ENCODE data around the gene SPOPL. TPM values are rescaled to one million over a fixed set of nuclear protein-coding genes. Genes with fewer than 3 reads are reported as not detected.

SPOPL gene
- polyA plus RNA-seq, 4 donors, result 6.3 to 22.0 (median 7.7) TPM

DNA sequence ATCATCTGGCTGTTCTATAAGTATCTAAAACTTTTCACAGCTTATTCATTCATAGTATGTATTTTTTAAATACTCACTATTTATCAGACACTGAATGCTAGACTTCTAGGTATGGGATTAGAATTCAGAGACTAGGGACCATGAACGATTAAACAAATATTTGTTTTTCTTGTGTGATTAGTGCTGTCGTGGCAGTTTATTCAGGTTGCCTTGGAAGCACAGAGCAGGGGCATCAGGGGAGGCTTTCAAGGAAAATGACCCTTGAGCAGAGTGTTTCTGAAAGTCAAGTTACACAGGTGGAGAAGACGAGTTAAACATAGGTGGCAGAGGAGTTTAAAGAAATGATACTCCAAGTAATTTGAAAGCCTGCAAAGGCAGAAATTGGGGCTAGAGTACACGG, 5.7 kb downstream of the SPOPL start:
- Histone ChIP-seq H3K36me3 (ENCODE audit: control insufficient read depth in 3 of 3, insufficient read depth in 2 of 3, low read depth in 1 of 3, low read length in 3 of 3) (no peaks in the 10 kb centered on the region), H3K9me3 (ENCODE audit: control insufficient read depth in 2 of 2, insufficient read depth in 1 of 2, low read depth in 1 of 2, low read length in 1 of 2) (peaks cover 0 to 2% of the 10 kb centered on the region in 2 donors), H3K4me1 (ENCODE audit: control insufficient read depth in 3 of 3, insufficient read depth in 2 of 3, low read depth in 1 of 3, low read length in 2 of 3) (peaks cover 0 to 14% (median 5%) of the 10 kb centered on the region in 3 donors), H3K4me3 (ENCODE audit: low read depth in 1 of 3, low read length in 3 of 3) (no peak overlapping the region), H3K27ac (ENCODE audit: low read depth in 1 of 3, low read length in 2 of 3) (no peak overlapping the region), H3K27me3 (ENCODE audit: control insufficient read depth in 3 of 3, insufficient read depth in 3 of 3, low read length in 3 of 3) (no peaks in the 10 kb centered on the region)
- DNase-seq (peak in 1 of 2 donors; percentile 43), FAIRE-seq (no peak)
- WGBS, 3 donors, result 37 to 61% (median 48%) methylated on average over 4 of the region's 4 CpGs

DNA sequence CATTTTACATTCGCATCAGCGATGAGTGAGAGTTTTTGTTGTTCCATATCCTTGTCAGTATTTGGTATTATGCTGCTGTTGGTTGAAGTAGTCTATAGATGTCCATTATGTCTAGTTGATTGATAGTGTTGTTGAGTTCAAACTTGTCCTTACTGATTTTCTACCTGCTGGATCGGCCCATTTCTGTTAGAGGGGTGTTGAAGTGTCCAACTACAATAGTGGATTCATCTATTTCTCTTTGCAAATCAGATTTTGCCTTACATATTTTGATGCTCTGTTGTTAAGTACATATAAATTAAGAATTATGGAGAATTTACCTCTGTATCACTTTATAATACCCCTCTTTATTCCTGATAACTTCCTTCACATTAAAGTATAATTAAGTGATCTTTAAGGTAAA, 8.7 kb downstream of the SPOPL start:
- 99% methylated on average over 3 of the region's 3 CpGs for WGBS, 3 donors
- Histone ChIP-seq H3K4me1 (ENCODE audit: control insufficient read depth in 3 of 3, insufficient read depth in 2 of 3, low read depth in 1 of 3, low read length in 2 of 3) (peaks cover 0 to 7% (median 0%) of the 10 kb centered on the region in 3 donors), H3K4me3 (ENCODE audit: low read depth in 1 of 3, low read length in 3 of 3) (no peak overlapping the region), H3K27ac (ENCODE audit: low read depth in 1 of 3, low read length in 2 of 3) (no peak overlapping the region), H3K9me3 (ENCODE audit: control insufficient read depth in 2 of 2, insufficient read depth in 1 of 2, low read depth in 1 of 2, low read length in 1 of 2) (peaks cover 0 to 2% of the 10 kb centered on the region in 2 donors), H3K27me3 (ENCODE audit: control insufficient read depth in 3 of 3, insufficient read depth in 3 of 3, low read length in 3 of 3) (no peaks in the 10 kb centered on the region), H3K36me3 (ENCODE audit: control insufficient read depth in 3 of 3, insufficient read depth in 2 of 3, low read depth in 1 of 3, low read length in 3 of 3) (no peaks in the 10 kb centered on the region)
- DNase-seq, result no peak
- FAIRE-seq, result no peak

DNA sequence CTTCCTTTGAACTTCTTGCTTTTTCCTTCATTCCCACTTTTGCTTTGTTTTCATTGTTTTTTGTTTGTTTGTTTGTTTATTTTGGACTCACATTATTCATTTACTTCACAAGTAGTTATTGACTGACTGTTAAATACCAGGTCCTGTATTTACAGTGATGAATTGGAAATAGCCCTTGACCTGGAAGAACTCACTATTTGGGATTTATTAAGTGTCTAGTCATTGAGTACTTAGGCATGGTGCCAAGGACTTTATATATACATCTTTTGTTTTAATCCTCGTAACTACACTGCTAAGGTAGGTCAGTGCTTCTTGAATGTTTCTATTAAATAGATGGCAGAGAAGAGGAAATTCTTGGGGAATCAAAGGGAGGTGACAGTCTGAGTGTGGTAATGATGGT, 11.1 kb downstream of the SPOPL start:
- DNase-seq (no peak), FAIRE-seq (no peak)
- Histone ChIP-seq H3K4me3 (ENCODE audit: low read depth in 1 of 3, low read length in 3 of 3) (no peak overlapping the region), H3K27me3 (ENCODE audit: control insufficient read depth in 3 of 3, insufficient read depth in 3 of 3, low read length in 3 of 3) (no peaks in the 10 kb centered on the region), H3K27ac (ENCODE audit: low read depth in 1 of 3, low read length in 2 of 3) (no peak overlapping the region), H3K4me1 (ENCODE audit: control insufficient read depth in 3 of 3, insufficient read depth in 2 of 3, low read depth in 1 of 3, low read length in 2 of 3) (peaks cover 0 to 3% (median 2%) of the 10 kb centered on the region in 3 donors), H3K9me3 (ENCODE audit: control insufficient read depth in 2 of 2, insufficient read depth in 1 of 2, low read depth in 1 of 2, low read length in 1 of 2) (peaks cover 0 to 2% of the 10 kb centered on the region in 2 donors), H3K36me3 (ENCODE audit: control insufficient read depth in 3 of 3, insufficient read depth in 2 of 3, low read depth in 1 of 3, low read length in 3 of 3) (no peaks in the 10 kb centered on the region)
- WGBS, 3 donors, result 72 to 81% (median 78%) methylated on average over 1 of the region's 1 CpG

DNA sequence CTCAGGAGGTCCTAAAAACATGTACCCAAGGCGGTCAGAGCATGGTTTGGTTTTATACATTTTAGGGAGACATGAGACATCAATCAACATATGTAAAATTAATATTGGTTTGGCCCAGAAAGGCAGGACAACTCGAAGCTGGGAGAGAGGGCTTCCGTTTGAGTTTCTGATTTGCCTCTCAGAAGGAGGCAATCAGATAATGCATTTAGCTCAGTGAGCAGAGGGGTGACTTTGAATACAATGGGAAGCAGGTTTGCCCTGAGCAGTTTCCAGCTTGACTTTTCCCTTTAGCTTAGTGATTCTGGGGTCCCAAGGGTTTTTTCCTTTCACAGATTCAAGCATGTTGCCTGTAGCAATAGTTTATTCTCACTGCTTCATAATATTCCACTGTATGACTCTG, 12.6 kb downstream of the SPOPL start:
- WGBS, 3 donors, result 80 to 85% (median 83%) methylated on average over 3 of the region's 3 CpGs
- Histone ChIP-seq H3K4me1 (ENCODE audit: control insufficient read depth in 3 of 3, insufficient read depth in 2 of 3, low read depth in 1 of 3, low read length in 2 of 3) (peaks cover 2 to 3% (median 2%) of the 10 kb centered on the region in 3 donors), H3K9me3 (ENCODE audit: control insufficient read depth in 2 of 2, insufficient read depth in 1 of 2, low read depth in 1 of 2, low read length in 1 of 2) (peaks cover 0 to 2% of the 10 kb centered on the region in 2 donors), H3K36me3 (ENCODE audit: control insufficient read depth in 3 of 3, insufficient read depth in 2 of 3, low read depth in 1 of 3, low read length in 3 of 3) (no peaks in the 10 kb centered on the region), H3K4me3 (ENCODE audit: low read depth in 1 of 3, low read length in 3 of 3) (no peak overlapping the region), H3K27me3 (ENCODE audit: control insufficient read depth in 3 of 3, insufficient read depth in 3 of 3, low read length in 3 of 3) (no peaks in the 10 kb centered on the region), H3K27ac (ENCODE audit: low read depth in 1 of 3, low read length in 2 of 3) (no peak overlapping the region)
- DNase-seq, result no peak
- no peak for FAIRE-seq

DNA sequence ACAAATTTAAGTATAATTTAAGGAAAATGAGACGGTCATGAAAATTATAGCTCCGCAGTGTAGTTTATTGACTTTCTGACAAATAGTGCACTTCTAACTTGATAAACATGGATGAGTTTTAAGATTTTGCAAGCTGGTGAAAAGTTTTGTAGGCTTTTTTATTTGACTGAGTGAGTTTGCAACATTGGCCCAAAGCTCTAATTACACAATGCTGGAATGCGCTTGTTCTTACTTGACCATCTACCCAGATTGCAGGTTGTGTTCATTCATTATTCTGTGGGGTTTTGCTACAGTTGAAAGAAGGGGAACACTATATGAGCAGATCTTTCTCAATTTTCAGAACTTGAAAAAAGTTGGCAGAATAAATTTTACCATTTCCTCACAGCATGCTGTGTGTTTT, 13.5 kb downstream of the SPOPL start:
- no peak overlapping the region for H3K27ac ChIP-seq (ENCODE audit: low read depth in 1 of 3, low read length in 2 of 3)
- H3K9me3 ChIP-seq (ENCODE audit: control insufficient read depth in 2 of 2, insufficient read depth in 1 of 2, low read depth in 1 of 2, low read length in 1 of 2), result peaks cover 0 to 2% of the 10 kb centered on the region in 2 donors
- H3K4me3 ChIP-seq (ENCODE audit: low read depth in 1 of 3, low read length in 3 of 3), result no peak overlapping the region
- no peaks in the 10 kb centered on the region for H3K27me3 ChIP-seq (ENCODE audit: control insufficient read depth in 3 of 3, insufficient read depth in 3 of 3, low read length in 3 of 3)
- no peaks in the 10 kb centered on the region for H3K36me3 ChIP-seq (ENCODE audit: control insufficient read depth in 3 of 3, insufficient read depth in 2 of 3, low read depth in 1 of 3, low read length in 3 of 3)
- H3K4me1 ChIP-seq (ENCODE audit: control insufficient read depth in 3 of 3, insufficient read depth in 2 of 3, low read depth in 1 of 3, low read length in 2 of 3), result peaks cover 2 to 3% (median 2%) of the 10 kb centered on the region in 3 donors
- FAIRE-seq, result no peak
- WGBS, 3 donors, result 87 to 98% (median 88%) methylated on average over 3 of the region's 3 CpGs
- DNase-seq, result no peak

DNA sequence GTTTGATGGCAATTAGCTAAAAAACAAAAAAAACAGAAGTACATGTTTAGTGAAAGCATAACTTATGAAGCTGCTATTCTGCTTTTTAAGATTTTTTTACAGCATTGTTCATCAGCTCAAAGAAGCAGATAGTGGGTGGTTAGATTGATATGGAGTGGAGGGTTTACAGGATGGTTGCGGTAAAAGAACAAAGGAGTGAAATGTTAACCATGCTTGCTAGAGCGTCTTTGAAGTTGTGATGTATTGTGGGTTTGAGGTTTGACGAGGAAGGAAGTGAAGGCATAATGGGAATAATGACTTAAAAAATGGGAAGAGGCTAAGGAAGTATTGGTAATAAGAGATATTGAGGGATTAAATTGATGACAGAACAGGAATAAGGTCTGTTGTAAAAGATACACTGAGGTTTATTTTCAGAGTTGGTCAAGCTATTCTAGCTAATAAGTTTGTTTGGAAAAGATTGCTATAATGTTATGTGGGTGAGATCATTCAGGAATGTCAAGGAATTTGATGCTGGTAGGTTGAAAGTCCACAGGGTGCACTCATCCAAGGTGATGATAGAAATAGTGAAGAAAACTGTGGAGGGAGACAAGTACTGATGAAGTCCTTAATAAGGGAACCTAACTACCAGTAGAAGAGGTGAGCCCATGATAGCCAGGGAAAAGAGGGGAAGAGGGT, 14.6 kb downstream of the SPOPL start:
- Histone ChIP-seq H3K27ac (ENCODE audit: low read depth in 1 of 3, low read length in 2 of 3) (no peak overlapping the region), H3K4me1 (ENCODE audit: control insufficient read depth in 3 of 3, insufficient read depth in 2 of 3, low read depth in 1 of 3, low read length in 2 of 3) (peaks cover 2 to 3% (median 2%) of the 10 kb centered on the region in 3 donors), H3K9me3 (ENCODE audit: control insufficient read depth in 2 of 2, insufficient read depth in 1 of 2, low read depth in 1 of 2, low read length in 1 of 2) (peaks cover 0 to 2% of the 10 kb centered on the region in 2 donors), H3K36me3 (ENCODE audit: control insufficient read depth in 3 of 3, insufficient read depth in 2 of 3, low read depth in 1 of 3, low read length in 3 of 3) (no peaks in the 10 kb centered on the region), H3K4me3 (ENCODE audit: low read depth in 1 of 3, low read length in 3 of 3) (no peak overlapping the region), H3K27me3 (ENCODE audit: control insufficient read depth in 3 of 3, insufficient read depth in 3 of 3, low read length in 3 of 3) (no peaks in the 10 kb centered on the region)
- peak; percentile 13 to 30 for DNase-seq
- no peak for FAIRE-seq
- WGBS, 3 donors, result 63 to 82% (median 82%) methylated on average over 3 of the region's 3 CpGs

DNA sequence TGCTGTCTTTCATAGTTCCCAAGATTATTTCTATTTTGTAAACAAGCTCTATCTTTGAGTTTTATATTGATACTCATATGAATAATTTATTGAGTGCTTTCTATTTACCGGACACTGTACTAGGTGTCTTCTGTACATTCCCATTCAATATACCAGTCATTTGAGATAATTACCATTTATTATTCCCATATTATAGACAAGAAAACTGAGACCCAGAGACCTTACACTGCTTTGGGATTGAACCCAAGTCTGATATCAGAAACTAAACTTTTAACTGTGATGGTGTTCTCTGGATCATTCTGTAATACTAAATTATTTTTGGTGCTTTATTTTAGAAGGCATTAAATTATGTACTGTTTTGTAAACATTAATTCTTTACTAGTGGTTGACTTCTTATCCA, 17.3 kb downstream of the SPOPL start:
- H3K4me3 ChIP-seq (ENCODE audit: low read depth in 1 of 3, low read length in 3 of 3), result no peak overlapping the region
- H3K36me3 ChIP-seq (ENCODE audit: control insufficient read depth in 3 of 3, insufficient read depth in 2 of 3, low read depth in 1 of 3, low read length in 3 of 3), result peaks cover 0 to 3% (median 0%) of the 10 kb centered on the region in 3 donors
- FAIRE-seq (no peak), DNase-seq (no peak)
- 98 to 100% (median 100%) methylated on average over 1 of the region's 1 CpG for WGBS, 3 donors
- H3K9me3 ChIP-seq (ENCODE audit: control insufficient read depth in 2 of 2, insufficient read depth in 1 of 2, low read depth in 1 of 2, low read length in 1 of 2), result peaks cover 0 to 8% of the 10 kb centered on the region in 2 donors
- no peaks in the 10 kb centered on the region for H3K27me3 ChIP-seq (ENCODE audit: control insufficient read depth in 3 of 3, insufficient read depth in 3 of 3, low read length in 3 of 3)
- no peak overlapping the region for H3K27ac ChIP-seq (ENCODE audit: low read depth in 1 of 3, low read length in 2 of 3)
- peaks cover 2 to 3% (median 2%) of the 10 kb centered on the region in 3 donors for H3K4me1 ChIP-seq (ENCODE audit: control insufficient read depth in 3 of 3, insufficient read depth in 2 of 3, low read depth in 1 of 3, low read length in 2 of 3)

DNA sequence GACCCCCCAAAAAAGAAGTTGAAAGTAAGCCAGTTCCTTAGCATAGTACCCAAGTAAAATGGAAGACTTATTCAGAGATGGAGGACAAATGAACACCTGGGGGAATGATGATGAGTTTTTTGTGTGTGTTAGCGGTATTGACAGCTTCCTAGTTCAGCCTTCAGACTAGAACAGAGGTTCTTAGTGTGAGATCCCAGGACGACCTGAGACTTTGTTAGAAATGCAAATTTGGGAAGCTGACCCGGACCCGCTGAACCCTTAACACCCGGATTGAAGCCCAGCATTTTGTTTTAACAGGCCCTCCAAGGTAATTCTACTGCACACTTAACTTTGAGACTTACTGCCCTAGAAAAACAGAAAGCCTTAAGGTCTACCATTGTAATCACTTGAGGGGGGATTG, 20.3 kb downstream of the SPOPL start:
- H3K36me3 ChIP-seq (ENCODE audit: control insufficient read depth in 3 of 3, insufficient read depth in 2 of 3, low read depth in 1 of 3, low read length in 3 of 3), result peaks cover 0 to 6% (median 0%) of the 10 kb centered on the region in 3 donors
- H3K27me3 ChIP-seq (ENCODE audit: control insufficient read depth in 3 of 3, insufficient read depth in 3 of 3, low read length in 3 of 3), result no peaks in the 10 kb centered on the region
- no peak overlapping the region for H3K27ac ChIP-seq (ENCODE audit: low read depth in 1 of 3, low read length in 2 of 3)
- DNase-seq (no peak), FAIRE-seq (no peak)
- no peak overlapping the region for H3K4me3 ChIP-seq (ENCODE audit: low read depth in 1 of 3, low read length in 3 of 3)
- peaks cover 0 to 13% of the 10 kb centered on the region in 2 donors for H3K9me3 ChIP-seq (ENCODE audit: control insufficient read depth in 2 of 2, insufficient read depth in 1 of 2, low read depth in 1 of 2, low read length in 1 of 2)
- 87 to 94% (median 92%) methylated on average over 5 of the region's 5 CpGs for WGBS, 3 donors
- H3K4me1 ChIP-seq (ENCODE audit: control insufficient read depth in 3 of 3, insufficient read depth in 2 of 3, low read depth in 1 of 3, low read length in 2 of 3), result peaks cover 0 to 2% (median 0%) of the 10 kb centered on the region in 3 donors

DNA sequence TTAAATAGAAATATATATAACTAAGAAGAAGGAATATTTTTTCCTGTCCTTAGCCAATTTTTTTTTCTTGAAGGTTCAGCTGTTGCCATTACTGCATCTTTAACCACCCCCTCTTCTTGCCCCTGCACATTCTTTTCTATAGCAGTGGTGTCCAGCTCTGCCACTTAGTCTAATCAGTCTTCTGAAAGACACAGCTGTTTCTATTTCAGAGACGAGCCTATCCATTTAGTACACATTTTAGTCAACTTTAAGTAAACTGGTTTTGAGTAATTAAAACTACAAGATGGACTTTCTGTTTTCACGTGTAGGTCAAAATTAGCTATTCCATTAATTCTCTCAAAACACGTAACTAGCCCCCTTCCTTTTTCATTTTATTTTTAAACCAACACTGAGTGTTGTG, 21.0 kb downstream of the SPOPL start:
- H3K4me1 ChIP-seq (ENCODE audit: control insufficient read depth in 3 of 3, insufficient read depth in 2 of 3, low read depth in 1 of 3, low read length in 2 of 3), result peaks cover 0 to 2% (median 0%) of the 10 kb centered on the region in 3 donors

More for the DNA sequence above, 21.0 kb downstream of the SPOPL start:
- Histone ChIP-seq H3K9me3 (ENCODE audit: control insufficient read depth in 2 of 2, insufficient read depth in 1 of 2, low read depth in 1 of 2, low read length in 1 of 2) (peaks cover 0 to 13% of the 10 kb centered on the region in 2 donors), H3K36me3 (ENCODE audit: control insufficient read depth in 3 of 3, insufficient read depth in 2 of 3, low read depth in 1 of 3, low read length in 3 of 3) (peaks cover 0 to 6% (median 0%) of the 10 kb centered on the region in 3 donors), H3K4me3 (ENCODE audit: low read depth in 1 of 3, low read length in 3 of 3) (no peak overlapping the region), H3K27ac (ENCODE audit: low read depth in 1 of 3, low read length in 2 of 3) (no peak overlapping the region), H3K27me3 (ENCODE audit: control insufficient read depth in 3 of 3, insufficient read depth in 3 of 3, low read length in 3 of 3) (no peaks in the 10 kb centered on the region)
- no peak for FAIRE-seq
- 62 to 84% (median 81%) methylated on average over 3 of the region's 3 CpGs for WGBS, 3 donors
- no peak for DNase-seq

All from small intestine (tissue), 7 donors.